HG02885 (cell line): ENCODE results near the gene DSC3.
"Not testable (repeated sequence)": the region's sequence is repeated elsewhere in the genome, so short reads cannot be mapped to it uniquely, and the experiment has no call there.

ENCODE experiments used
- ATAC-seq: cut with Tn5 transposase; IDR thresholded peaks from one replicate; pipeline ENCODE4 v1.9.1; 2021; ENCODE audit warnings: mild to moderate bottlenecking; ENCODE audit not compliant: unreplicated experiment, poor library complexity

Gene DSC3

GRCh38 chr18:31042084-31042405 is 497 bp downstream of the DSC3 start:
- no peak for ATAC-seq

GRCh38 chr18:31041271-31042083 is 1.1 kb downstream of the DSC3 start:
- no peak for ATAC-seq

- ATAC-seq = no peak
Measured at GRCh38 chr18:31040686-31041270, 1.8 kb downstream of the DSC3 start.

- ATAC-seq = no peak
Measured at GRCh38 chr18:31039426-31039825, 3.1 kb downstream of the DSC3 start.

DNA sequence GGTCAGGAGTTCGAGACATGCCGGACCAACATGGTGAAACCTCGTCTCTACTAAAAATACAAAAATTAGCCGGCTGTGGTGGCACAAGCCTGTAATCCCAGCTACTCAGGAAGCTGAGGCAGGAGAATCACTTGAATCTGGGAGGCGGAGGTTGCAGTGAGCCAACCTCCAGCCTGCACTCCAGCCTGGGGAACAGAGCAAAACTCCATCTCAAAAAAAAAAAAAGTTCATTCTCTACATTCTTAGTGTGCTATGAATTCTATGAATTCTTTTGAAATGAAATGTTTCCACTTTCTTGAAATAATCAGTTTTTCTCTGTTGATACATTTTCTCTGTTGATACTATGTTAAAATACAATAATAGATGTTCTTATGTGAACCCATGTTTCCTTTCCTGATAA is 4.9 kb downstream of the DSC3 start:
- not testable (repeated sequence) for ATAC-seq

- ATAC-seq = no peak
Measured at GRCh38 chr18:31034541-31034940, 8.0 kb downstream of the DSC3 start.

GRCh38 chr18:31030574-31031278 is 11.8 kb downstream of the DSC3 start:
- ATAC-seq = no peak

DNA sequence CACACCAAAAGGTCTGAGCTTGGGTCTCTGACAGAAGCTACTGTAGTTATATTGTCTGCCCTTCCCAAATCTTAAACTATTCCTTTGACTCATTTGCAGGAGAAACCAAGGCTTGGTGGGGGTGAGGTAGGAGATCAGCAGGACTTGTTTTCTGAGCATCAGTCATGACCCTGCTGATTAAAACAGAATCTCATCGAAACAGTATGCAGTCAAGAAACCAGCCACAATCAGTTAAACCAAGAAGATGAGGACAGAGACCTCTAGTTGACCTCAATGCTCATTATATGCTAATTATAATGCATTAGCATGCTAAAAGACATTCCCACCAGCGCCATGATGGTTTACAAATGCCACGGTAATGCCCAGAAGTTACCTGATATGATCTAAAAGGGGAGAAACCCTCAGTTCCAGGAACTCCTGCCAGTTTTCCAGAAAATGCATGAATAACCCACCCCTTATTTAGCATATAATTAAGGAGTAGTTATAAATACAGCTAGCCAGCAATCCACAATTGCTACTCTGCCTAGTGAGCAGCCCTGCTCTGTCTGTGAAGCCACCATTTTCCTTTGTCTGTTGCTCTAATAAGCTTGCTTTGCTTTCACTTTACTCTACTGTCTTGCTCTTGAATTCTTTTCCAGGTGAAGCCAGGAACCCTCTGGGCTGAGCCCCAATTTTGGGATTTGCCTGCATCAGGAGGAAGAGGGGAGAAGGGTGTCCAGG is 26.7 kb downstream of the DSC3 start:
- no peak for ATAC-seq

GRCh38 chr18:31011455-31011854 is 31.1 kb downstream of the DSC3 start:
- ATAC-seq = not testable (repeated sequence)

GRCh38 chr18:31010601-31011000 is 31.9 kb downstream of the DSC3 start:
- no peak for ATAC-seq

DNA sequence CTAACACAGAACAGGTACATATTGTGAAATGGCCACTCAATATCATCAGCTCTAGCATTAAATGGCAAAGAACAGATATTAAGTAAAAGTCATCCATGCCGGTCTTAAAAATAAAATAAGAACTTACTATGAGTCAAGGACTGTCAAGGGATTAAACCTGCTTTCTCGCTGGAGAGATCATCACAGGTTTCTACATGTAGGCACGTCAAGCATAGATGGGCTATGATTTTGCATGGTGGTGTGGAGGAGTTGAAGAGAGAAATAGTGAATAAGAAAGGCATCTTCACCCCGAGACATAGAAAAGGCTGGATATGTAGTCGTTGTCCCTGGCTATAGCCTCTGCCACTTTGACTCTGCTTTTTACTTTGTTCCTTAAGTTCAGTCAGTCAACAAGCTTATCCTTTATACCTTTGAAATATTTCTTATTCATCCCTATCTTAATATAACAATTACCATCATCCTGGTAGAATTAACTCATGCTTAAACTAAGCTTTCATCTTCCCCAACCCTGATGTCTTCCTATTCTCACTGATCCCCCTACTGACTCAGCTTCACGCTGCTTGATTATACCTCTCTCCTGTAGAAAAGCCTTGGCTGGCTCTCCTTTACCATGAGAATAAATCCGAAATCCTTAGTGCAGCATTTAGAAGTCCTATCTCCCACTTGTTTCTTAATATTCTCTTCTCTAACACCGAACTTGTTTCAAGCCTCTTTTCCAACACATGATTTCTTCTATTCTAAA is 42.5 kb downstream of the DSC3 start:
- no peak for ATAC-seq

DNA sequence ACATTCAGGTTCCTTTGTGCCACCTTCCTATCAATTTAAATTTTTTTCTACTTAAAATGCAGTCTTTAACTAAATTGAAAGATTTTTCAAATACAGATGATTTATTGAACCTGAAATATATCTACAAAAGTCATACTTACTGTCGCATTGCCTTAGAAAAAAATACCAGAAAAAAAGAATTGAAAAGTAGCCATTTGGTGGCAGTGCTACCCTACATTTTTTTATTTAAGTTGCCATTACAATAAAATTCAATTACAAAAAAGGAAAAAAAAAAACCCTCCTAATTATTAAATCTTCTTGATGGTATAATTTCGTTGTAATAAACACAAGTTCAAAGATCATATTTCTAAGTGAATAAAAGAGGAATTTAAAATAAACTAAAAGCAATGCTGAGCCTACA is 43.4 kb downstream of the DSC3 start:
- ATAC-seq = no peak

DNA sequence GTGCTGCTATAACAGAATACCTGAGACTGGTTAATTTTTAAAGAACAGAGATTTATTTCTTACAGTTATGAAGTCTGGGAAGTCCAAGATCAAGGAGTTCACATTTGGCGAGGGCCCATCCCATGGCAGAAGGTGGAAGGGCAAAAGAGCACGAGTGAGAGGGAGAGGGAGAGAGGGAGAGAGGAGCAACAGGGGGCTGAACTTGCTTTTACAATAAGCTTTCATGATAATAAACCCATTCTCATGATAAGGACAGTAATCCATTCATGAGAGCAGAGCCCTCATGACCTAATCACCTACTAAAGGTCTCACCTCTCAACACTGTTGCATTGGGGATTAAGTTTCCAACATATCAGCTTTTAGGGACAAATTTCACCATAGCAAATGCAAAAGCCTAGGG is 45.3 kb downstream of the DSC3 start:
- no peak for ATAC-seq

DNA sequence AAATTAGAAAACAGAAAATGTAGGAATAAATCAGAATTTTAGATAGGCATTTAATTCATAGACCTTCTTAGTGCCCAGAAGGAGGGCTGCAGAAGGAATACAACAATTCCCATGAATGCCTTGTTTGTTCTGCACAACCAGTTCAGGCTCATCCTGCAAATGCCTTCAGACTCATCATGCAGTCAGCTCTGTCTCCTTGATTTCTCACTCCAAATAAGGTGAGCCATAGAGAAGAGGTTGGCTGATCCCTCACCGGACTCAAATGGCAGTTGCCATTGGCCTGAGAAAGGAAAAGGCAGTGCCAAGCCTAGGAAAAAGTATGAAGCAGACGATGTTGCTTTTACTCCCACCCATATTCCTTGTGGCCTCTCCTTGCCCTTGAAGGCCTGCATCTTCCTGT is 50.3 kb downstream of the DSC3 start:
- ATAC-seq = no peak

DNA sequence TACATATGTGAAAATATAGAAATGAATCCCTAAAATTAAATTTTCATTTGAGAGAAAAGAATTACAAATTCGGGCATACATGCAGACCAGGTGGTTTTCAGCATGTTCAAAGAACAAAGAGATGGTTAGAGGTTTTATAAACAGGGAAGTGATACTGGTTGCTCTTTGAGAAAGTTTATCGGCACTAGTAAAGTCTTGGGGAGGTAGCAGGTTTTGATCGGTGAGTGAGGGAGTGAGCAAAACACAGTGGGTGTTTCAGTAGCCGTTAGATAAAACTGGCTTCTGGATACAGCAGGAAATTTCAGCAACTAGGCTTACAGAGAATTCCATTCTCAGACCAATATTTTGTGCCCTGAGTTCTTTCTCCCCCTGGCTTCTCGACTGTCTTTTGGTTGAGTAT is 51.1 kb downstream of the DSC3 start:
- no peak for ATAC-seq

DNA sequence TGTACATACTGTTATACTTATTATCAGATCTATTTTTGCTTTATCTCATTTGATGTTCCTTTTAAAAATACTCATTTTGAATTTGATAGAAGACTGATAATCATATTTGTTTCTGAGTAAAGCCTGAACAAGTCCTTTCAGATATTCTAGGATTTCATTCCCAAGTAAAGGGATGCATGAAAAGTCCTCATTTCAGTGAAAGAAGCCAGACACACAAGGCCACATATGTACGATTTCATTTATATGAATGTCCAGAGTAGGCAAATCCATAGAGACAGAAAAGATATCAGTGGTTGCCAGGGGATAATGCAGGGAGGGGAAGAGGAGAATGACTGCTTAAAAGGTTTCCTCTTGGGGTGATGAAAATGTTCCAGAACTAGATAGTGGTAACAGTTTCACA is 53.4 kb downstream of the DSC3 start:
- ATAC-seq = no peak

DNA sequence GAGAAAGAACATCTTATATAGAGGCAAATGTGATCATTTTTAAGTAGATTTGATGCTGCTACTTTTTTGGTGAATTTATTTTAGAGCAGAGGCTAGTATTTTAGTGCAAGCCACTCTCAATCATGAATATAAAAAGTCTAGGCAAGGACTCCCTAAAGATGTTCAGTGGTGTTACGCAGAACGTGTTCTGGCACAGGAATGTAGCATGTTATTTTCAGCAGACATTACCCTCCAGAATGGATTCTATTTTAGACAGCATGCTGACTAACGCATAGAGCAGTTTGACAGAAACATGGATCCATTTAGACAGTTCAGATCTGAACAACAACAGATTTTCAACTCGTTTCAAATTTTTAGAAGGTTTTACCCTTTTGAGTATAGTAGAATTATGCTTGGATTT is 54.1 kb downstream of the DSC3 start:
- ATAC-seq = no peak

- ATAC-seq = no peak
Measured at GRCh38 chr18:30987467-30988241, 54.9 kb downstream of the DSC3 start.

DNA sequence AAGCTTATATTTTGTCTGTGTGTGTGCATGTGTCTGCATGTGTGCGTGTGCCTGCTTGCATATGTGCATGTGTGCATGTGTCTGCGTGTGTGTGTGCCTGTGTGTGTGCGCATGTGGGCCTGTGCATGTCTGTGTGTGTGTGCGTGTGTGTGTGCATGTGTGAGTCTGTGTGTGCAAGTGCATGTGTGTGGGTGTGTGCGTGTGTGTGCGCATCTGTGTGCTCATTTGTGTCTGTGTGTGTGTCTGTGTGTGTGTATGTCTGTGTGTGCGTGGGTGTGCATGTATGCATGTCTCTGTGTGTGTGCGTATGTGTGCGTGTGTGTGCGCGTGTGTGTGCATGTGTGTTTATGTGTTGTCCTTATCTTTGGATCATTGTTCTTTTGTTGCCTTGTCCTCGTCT is 56.8 kb downstream of the DSC3 start:
- ATAC-seq = no peak
